ENCODE data around the gene SERPINE1.
A peak's percentile ranks its signal among the peaks of the same experiment; 100 is the strongest.

The SERPINE1 gene

GRCh38 chr7:101156866-101157589 is 30.1 kb downstream of the SERPINE1 start:
- DNase-seq (ENCODE audit: low read depth), result no peak

- no peak for DNase-seq (ENCODE audit: low read depth)
These were observed 33.1 kb downstream of the SERPINE1 start for GRCh38 chr7:101159696-101160674.

GRCh38 chr7:101160910-101161309 is 34.0 kb downstream of the SERPINE1 start:
- DNase-seq (ENCODE audit: low read depth), result no peak

GRCh38 chr7:101161692-101162471 is 35.0 kb downstream of the SERPINE1 start:
- no peak for DNase-seq (ENCODE audit: low read depth)

GRCh38 chr7:101162551-101163278 is 35.8 kb downstream of the SERPINE1 start:
- no peak for DNase-seq (ENCODE audit: low read depth)

GRCh38 chr7:101163279-101164070 is 36.6 kb downstream of the SERPINE1 start:
- DNase-seq (ENCODE audit: low read depth), result peak; percentile 48

GRCh38 chr7:101164071-101164840 is 37.4 kb downstream of the SERPINE1 start:
- no peak for DNase-seq (ENCODE audit: low read depth)

- DNase-seq (ENCODE audit: low read depth), result peak; percentile 87
These were observed 38.4 kb downstream of the SERPINE1 start, which contains the start of gene VGF for GRCh38 chr7:101165075-101165957. TSS of gene VGF (minus strand) at chr7:101165569. CDS start at chr7:101164843, 726 bp downstream.

GRCh38 chr7:101165958-101166647 is 39.2 kb downstream of the SERPINE1 start:
- no peak for DNase-seq (ENCODE audit: low read depth)

GRCh38 chr7:101166648-101166908 is 39.7 kb downstream of the SERPINE1 start:
- DNase-seq (ENCODE audit: low read depth), result no peak

- DNase-seq (ENCODE audit: low read depth), result no peak
These were observed 40.2 kb downstream of the SERPINE1 start for GRCh38 chr7:101166909-101167644.

- no peak for DNase-seq (ENCODE audit: low read depth)
These were observed 40.9 kb downstream of the SERPINE1 start for GRCh38 chr7:101167645-101168411.

GRCh38 chr7:101168412-101169049 is 41.6 kb downstream of the SERPINE1 start:
- no peak for DNase-seq (ENCODE audit: low read depth)

GRCh38 chr7:101169110-101169837 is 42.4 kb downstream of the SERPINE1 start:
- no peak for DNase-seq (ENCODE audit: low read depth)

- DNase-seq (ENCODE audit: low read depth), result peak; percentile 77
These were observed 43.1 kb downstream of the SERPINE1 start for GRCh38 chr7:101169838-101170551.

Data from stimulated activated CD4-positive, alpha-beta T cell treated with anti-CD3 and anti-CD28 coated beads, Interleukin-2, amount 100 ng/mL, for 4 hours (primary cell).